Stimulated activated CD8-positive, alpha-beta memory T cell treated with anti-CD3 and anti-CD28 coated beads, Interleukin-12 subunit alpha, Interleukin-12 subunit beta, amount 100 ng/mL, for 24 hours (primary cell): ENCODE measurements around the gene SDHA.

Experiments used
- DNase-seq: peaks from one replicate; pipeline ENCODE4 v3.0.0-alpha.2; 2020; ENCODE audit errors: extremely low read depth

The SDHA gene

GRCh38 chr5:217494-218456 lies at the start of gene SDHA, which contains the start of gene CCDC127:
TSS of gene SDHA (plus strand) at chr5:218320. CDS start at chr5:218356, 36 bp downstream.
TSS of gene CCDC127 (minus strand) at chr5:218153. CDS start at chr5:216849, 1,304 bp downstream.
- DNase-seq, result peak; percentile 98

GRCh38 chr5:169071-169727 lies 48.9 kb upstream of the SDHA start:
- DNase-seq, result no peak

- no peak for DNase-seq
These were observed 48.4 kb upstream of the SDHA start for GRCh38 chr5:169728-170094.

GRCh38 chr5:170971-171800 lies 46.9 kb upstream of the SDHA start:
- no peak for DNase-seq

GRCh38 chr5:171801-172331 lies 46.3 kb upstream of the SDHA start:
- DNase-seq, result no peak

- DNase-seq, result no peak
These were observed 45.7 kb upstream of the SDHA start for GRCh38 chr5:172421-172820.

- DNase-seq, result no peak
These were observed 45.3 kb upstream of the SDHA start for GRCh38 chr5:172841-173251.

GRCh38 chr5:173392-174290 lies 44.5 kb upstream of the SDHA start:
- no peak for DNase-seq

- DNase-seq, result no peak
These were observed 43.9 kb upstream of the SDHA start for GRCh38 chr5:174291-174600.

GRCh38 chr5:174876-175465 lies 43.1 kb upstream of the SDHA start:
- no peak for DNase-seq

- no peak for DNase-seq
These were observed 41.8 kb upstream of the SDHA start for GRCh38 chr5:176296-176823.

GRCh38 chr5:178110-178509 lies 40.0 kb upstream of the SDHA start:
- no peak for DNase-seq

- no peak for DNase-seq
These were observed 38.7 kb upstream of the SDHA start for GRCh38 chr5:179401-179800.

- DNase-seq, result no peak
These were observed 37.7 kb upstream of the SDHA start for GRCh38 chr5:180286-180918.

- no peak for DNase-seq
These were observed 37.0 kb upstream of the SDHA start for GRCh38 chr5:181160-181559.

- DNase-seq, result no peak
These were observed 36.6 kb upstream of the SDHA start for GRCh38 chr5:181566-181965.

- DNase-seq, result no peak
These were observed 36.0 kb upstream of the SDHA start for GRCh38 chr5:182126-182525.

- no peak for DNase-seq
These were observed 33.6 kb upstream of the SDHA start for GRCh38 chr5:184471-184870.

- no peak for DNase-seq
These were observed 32.7 kb upstream of the SDHA start for GRCh38 chr5:185095-186070.
